GM12878 (cell line): ENCODE measurements around the gene KDELR1. TPM values are rescaled to one million over a fixed set of nuclear protein-coding genes. Genes with fewer than 3 reads are reported as not detected.

Experiments used
- ATAC-seq: fragments of 200-7000 bp; cut with Tn5 transposase; 3 replicates; pipeline ENCODE4 v1.9.1; 2020; ENCODE audit warnings: mild to moderate bottlenecking, moderate library complexity
- BruUV-seq: library from RNA; stranded (reverse); fragments of 400-500 nt; replicated peaks from 2 replicates; lab custom pipeline; 2021; lab: Mats Ljungman, UMichigan
- CTCF ChIA-PET: fragments of 300-600 bp; sonication (Branson Sonifier 250); formaldehyde crosslinking; extraction: SDS; loops from one replicate; lab custom pipeline; 2021; ENCODE audit warnings: inconsistent platforms; lab: Yijun Ruan, JAX
- POLR2A ChIA-PET: fragments of 350-600 bp; formaldehyde crosslinking; extraction: SDS; loops from one replicate; lab custom pipeline; 2021; ENCODE audit warnings: inconsistent platforms; lab: Charles Lee
- RAD21 ChIA-PET: fragments of 300-600 bp; sonication (Branson Sonifier 250); formaldehyde crosslinking; loops from one replicate; lab custom pipeline; 2023; ENCODE audit warnings: antibody characterized with exemption; ENCODE audit not compliant: unreplicated experiment; lab: Charles Lee
- SMC1A ChIA-PET: fragments of 300-600 bp; sonication (Branson Sonifier 250); formaldehyde crosslinking; loops from one replicate; lab custom pipeline; 2023; ENCODE audit not compliant: unreplicated experiment, uncharacterized antibody; lab: Charles Lee
- DNase-seq: peaks from one replicate; pipeline ENCODE4 v3.0.0-alpha.2; 2011; ENCODE audit warnings: low read depth, low spot score
- FAIRE-seq: peaks from 3 replicates; lab custom pipeline; 2011; peaks lifted over from hg19 to GRCh38; lab: Jason Lieb, UNC
- H2AFZ ChIP-seq: 2 replicates; pipeline ENCODE4 v1.6.0; 2011; ENCODE audit warnings: low read depth, low read length, control low read depth; ENCODE audit not compliant: control insufficient read depth
- H3K27ac ChIP-seq: 2 replicates; pipeline ENCODE4 v1.5.1; 2011; ENCODE audit warnings: control low read depth; ENCODE audit not compliant: control insufficient read depth, insufficient read depth
- H3K27me3 ChIP-seq, 2 experiments: replicated peaks in 1 of 2; 2 replicates each; pipeline versions ENCODE4 v1.6.0 to v1.6.1; 2011; ENCODE audit warnings: low read length in 1 of 2; ENCODE audit not compliant: control insufficient read depth in 2 of 2, insufficient read depth in 2 of 2
- H3K36me3 ChIP-seq, 2 experiments: 2 replicates each; pipeline ENCODE4 v1.5.1; 2011; ENCODE audit warnings: low read length in 1 of 2; ENCODE audit not compliant: control insufficient read depth in 2 of 2, insufficient read depth in 2 of 2
- H3K4me1 ChIP-seq: 2 replicates; pipeline ENCODE4 v1.6.1; 2011; ENCODE audit warnings: mild to moderate bottlenecking, low read length, moderate library complexity, mixed read lengths; ENCODE audit not compliant: control insufficient read depth, insufficient read depth
- H3K4me2 ChIP-seq: 2 replicates; pipeline ENCODE4 v1.6.0; 2011; ENCODE audit warnings: control low read depth; ENCODE audit not compliant: control insufficient read depth, insufficient read depth
- H3K4me3 ChIP-seq: fragments of 200-600 bp; sonication (generic); 2 replicates; pipeline ENCODE4 v1.5.1; 2016
- H3K79me2 ChIP-seq: 2 replicates; pipeline ENCODE4 v1.6.0; 2011; ENCODE audit warnings: low read length; ENCODE audit not compliant: control insufficient read depth, insufficient read depth
- H3K9ac ChIP-seq: 2 replicates; pipeline ENCODE4 v1.8.0; 2011; ENCODE audit warnings: low read length, control low read depth, mixed read lengths; ENCODE audit not compliant: control insufficient read depth, insufficient read depth
- H3K9me3 ChIP-seq: replicated peaks from 3 replicates; pipeline ENCODE4 v1.5.1; 2011; ENCODE audit warnings: mild to moderate bottlenecking, low read length; ENCODE audit not compliant: control insufficient read depth, insufficient read depth
- H4K20me1 ChIP-seq: 2 replicates; pipeline ENCODE4 v1.6.0; 2011; ENCODE audit not compliant: control insufficient read depth, insufficient read depth
- ESRRA ChIP-seq: IDR thresholded peaks from 2 replicates; pipeline ENCODE4 v1.6.1; 2012; ENCODE audit warnings: mild to moderate bottlenecking, low read length, improper control_type of control experiment
- FOXM1 ChIP-seq: IDR thresholded peaks from 2 replicates; pipeline ENCODE4 v1.6.1; 2012; ENCODE audit warnings: low read depth, mild to moderate bottlenecking, inconsistent platforms, low read length, moderate library complexity
- HCFC1 ChIP-seq: fragments of 150-350 bp; IDR thresholded peaks from 2 replicates; pipeline ENCODE4 v1.6.1; 2014; ENCODE audit warnings: low read length
- MTA2 ChIP-seq: fragments of 450-650 bp; IDR thresholded peaks from 2 replicates; pipeline ENCODE4 v1.6.1; 2016; ENCODE audit warnings: low read depth, mild to moderate bottlenecking, moderate library complexity
- NFIC ChIP-seq: IDR thresholded peaks from 2 replicates; pipeline ENCODE4 v1.6.1; 2012; ENCODE audit warnings: low read depth, mild to moderate bottlenecking, inconsistent platforms, low read length, moderate library complexity
- RELA ChIP-seq: fragments of 450-650 bp; IDR thresholded peaks from 2 replicates; pipeline ENCODE4 v1.8.0; 2014; ENCODE audit warnings: borderline replicate concordance; ENCODE audit not compliant: partially characterized antibody
- SIN3A ChIP-seq: IDR thresholded peaks from 2 replicates; pipeline ENCODE4 v1.6.1; 2012; ENCODE audit warnings: low read depth, low read length, improper control_type of control experiment
- STAT3 ChIP-seq: IDR thresholded peaks from 2 replicates; pipeline ENCODE4 v1.6.1; 2011; ENCODE audit warnings: low read depth, low read length, improper control_type of control experiment
- WGBS: methylation state at CpG from one replicate; pipeline ENCODE4 v1.1.6; 2016; ENCODE audit warnings: low lambda C conversion rate; ENCODE audit not compliant: insufficient replicate concordance, insufficient coverage; ENCODE audit errors: missing lambda C conversion rate; 5-methylcytosine and 5-hydroxymethylcytosine counted together
- in situ Hi-C: fragments of 300-500 bp; cut with MboI; formaldehyde crosslinking; loops from 9 replicates; pipeline ENCODE4 v1.14.3; 2018; ENCODE audit warnings: mixed read lengths
- intact Hi-C: fragments of 100-400 bp; cut with micrococcal nuclease; formaldehyde crosslinking; loops from one replicate; pipeline ENCODE4 v1.14.2; 2022; ENCODE audit not compliant: unreplicated experiment
- polyA plus RNA-seq, 11 experiments: library from polyadenylated mRNA; depleted of rRNA in 4 of 11; unstranded in 6 of 11; stranded (reverse) in 5 of 11; fragments of >200 nt; fragmentation: Nextera tagmentation in 4 of 11; fragmentation: Illumina TruSeq in 1 of 11; extraction: Ambion mirVana in 4 of 11; extraction: Trizol in 1 of 11; gene quantifications; 1 replicate in 1 of 11; 2 replicates in 10 of 11; pipeline versions ENCODE4 v1.2.1 to v1.2.3, GENCODE V29; 2011 to 2016; ENCODE audit warnings: inconsistent platforms in 2 of 11, missing spikeins in 2 of 11, low read depth in 1 of 11
- total RNA-seq, 4 experiments: library from RNA; depleted of rRNA in 3 of 4; stranded (reverse); fragments of >200 nt in 3 of 4; fragmentation: Illumina TruSeq in 1 of 4; extraction: Trizol in 1 of 4; gene quantifications; 2 replicates each; pipeline versions ENCODE4 v1.2.1 to v1.2.3, GENCODE V29; 2013 to 2021
- TF ChIP-seq, protein P1 (sequence below): IDR thresholded peaks from 2 replicates; pipeline ENCODE4 v1.6.1; 2012; ENCODE audit warnings: mild to moderate bottlenecking, low read depth, low read length
- TF ChIP-seq, protein P2 (sequence below): IDR thresholded peaks from 2 replicates; pipeline ENCODE4 v1.6.1; 2011; ENCODE audit warnings: low read depth, mild to moderate bottlenecking, low read length, moderate library complexity, borderline replicate concordance; ENCODE audit errors: extremely low read depth
- TF ChIP-seq, protein P3 (sequence below): IDR thresholded peaks from 2 replicates; pipeline ENCODE4 v1.6.1; 2011; ENCODE audit warnings: mild to moderate bottlenecking, low read depth, low read length, moderate library complexity; ENCODE audit not compliant: insufficient replicate concordance
- TF ChIP-seq, protein P4 (sequence below): fragments of 450-650 bp; IDR thresholded peaks from 2 replicates; pipeline ENCODE4 v1.6.1; 2016; ENCODE audit warnings: mild to moderate bottlenecking, moderate library complexity, borderline replicate concordance

The KDELR1 gene
- total and polyA plus RNA-seq, 10 of the 15 experiments (the other 5 are each of a cell fraction or from before 2014, with no cell fraction given) = 2.3 to 71.0 (median 45.2) TPM

- TF ChIP-seq, protein P1, sequence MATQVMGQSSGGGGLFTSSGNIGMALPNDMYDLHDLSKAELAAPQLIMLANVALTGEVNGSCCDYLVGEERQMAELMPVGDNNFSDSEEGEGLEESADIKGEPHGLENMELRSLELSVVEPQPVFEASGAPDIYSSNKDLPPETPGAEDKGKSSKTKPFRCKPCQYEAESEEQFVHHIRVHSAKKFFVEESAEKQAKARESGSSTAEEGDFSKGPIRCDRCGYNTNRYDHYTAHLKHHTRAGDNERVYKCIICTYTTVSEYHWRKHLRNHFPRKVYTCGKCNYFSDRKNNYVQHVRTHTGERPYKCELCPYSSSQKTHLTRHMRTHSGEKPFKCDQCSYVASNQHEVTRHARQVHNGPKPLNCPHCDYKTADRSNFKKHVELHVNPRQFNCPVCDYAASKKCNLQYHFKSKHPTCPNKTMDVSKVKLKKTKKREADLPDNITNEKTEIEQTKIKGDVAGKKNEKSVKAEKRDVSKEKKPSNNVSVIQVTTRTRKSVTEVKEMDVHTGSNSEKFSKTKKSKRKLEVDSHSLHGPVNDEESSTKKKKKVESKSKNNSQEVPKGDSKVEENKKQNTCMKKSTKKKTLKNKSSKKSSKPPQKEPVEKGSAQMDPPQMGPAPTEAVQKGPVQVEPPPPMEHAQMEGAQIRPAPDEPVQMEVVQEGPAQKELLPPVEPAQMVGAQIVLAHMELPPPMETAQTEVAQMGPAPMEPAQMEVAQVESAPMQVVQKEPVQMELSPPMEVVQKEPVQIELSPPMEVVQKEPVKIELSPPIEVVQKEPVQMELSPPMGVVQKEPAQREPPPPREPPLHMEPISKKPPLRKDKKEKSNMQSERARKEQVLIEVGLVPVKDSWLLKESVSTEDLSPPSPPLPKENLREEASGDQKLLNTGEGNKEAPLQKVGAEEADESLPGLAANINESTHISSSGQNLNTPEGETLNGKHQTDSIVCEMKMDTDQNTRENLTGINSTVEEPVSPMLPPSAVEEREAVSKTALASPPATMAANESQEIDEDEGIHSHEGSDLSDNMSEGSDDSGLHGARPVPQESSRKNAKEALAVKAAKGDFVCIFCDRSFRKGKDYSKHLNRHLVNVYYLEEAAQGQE = no peak
- TF ChIP-seq RELA (peak; percentile 16), MTA2 (no peak)
Observed at GRCh38 chr19:48390188-48391099, 907 bp downstream of the KDELR1 start (continued).

- Histone ChIP-seq H3K79me2 (peaks cover 19% of the 10 kb centered on the region), H4K20me1 (no peaks in the 10 kb centered on the region), H3K9me3 (no peaks in the 10 kb centered on the region), H3K4me1 (peaks cover 5% of the 10 kb centered on the region; the same call in 1 of the 2 replicates), H3K4me2 (no peak overlapping the region), H3K27me3 (no peaks in the 10 kb centered on the region), H3K27ac (no peak overlapping the region), H2AFZ (no peak overlapping the region), H3K9ac (no peak overlapping the region), H3K36me3 (peaks cover 10 to 28% of the 10 kb centered on the region in 2 experiments), H3K4me3 (no peak overlapping the region)
- in situ Hi-C loops (no loop called here), intact Hi-C loops (no loop called here)
- 100% methylated on average over 2 of the region's 3 CpGs for WGBS
- SMC1A ChIA-PET = no interaction called here
- DNase-seq = no peak
- no TSS peak for BruUV-seq
- no peak for ATAC-seq
- FAIRE-seq = no peak
- RAD21 ChIA-PET = no interaction called here
- CTCF ChIA-PET = no interaction called here
- POLR2A ChIA-PET = interaction anchor here (0.7 kb wide), 1 partner anchor 29 kb away, joined by 6 read pairs; no protein-coding TSS in a partner anchor
- TF ChIP-seq NFIC (no peak), STAT3 (no peak), SIN3A (no peak), FOXM1 (no peak), ESRRA (no peak), HCFC1 (no peak)
- TF ChIP-seq, protein P2, sequence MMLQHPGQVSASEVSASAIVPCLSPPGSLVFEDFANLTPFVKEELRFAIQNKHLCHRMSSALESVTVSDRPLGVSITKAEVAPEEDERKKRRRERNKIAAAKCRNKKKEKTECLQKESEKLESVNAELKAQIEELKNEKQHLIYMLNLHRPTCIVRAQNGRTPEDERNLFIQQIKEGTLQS = no peak
- TF ChIP-seq, protein P3, sequence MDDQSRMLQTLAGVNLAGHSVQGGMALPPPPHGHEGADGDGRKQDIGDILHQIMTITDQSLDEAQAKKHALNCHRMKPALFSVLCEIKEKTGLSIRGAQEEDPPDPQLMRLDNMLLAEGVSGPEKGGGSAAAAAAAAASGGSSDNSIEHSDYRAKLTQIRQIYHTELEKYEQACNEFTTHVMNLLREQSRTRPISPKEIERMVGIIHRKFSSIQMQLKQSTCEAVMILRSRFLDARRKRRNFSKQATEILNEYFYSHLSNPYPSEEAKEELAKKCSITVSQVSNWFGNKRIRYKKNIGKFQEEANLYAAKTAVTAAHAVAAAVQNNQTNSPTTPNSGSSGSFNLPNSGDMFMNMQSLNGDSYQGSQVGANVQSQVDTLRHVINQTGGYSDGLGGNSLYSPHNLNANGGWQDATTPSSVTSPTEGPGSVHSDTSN = no peak
- TF ChIP-seq, protein P4, sequence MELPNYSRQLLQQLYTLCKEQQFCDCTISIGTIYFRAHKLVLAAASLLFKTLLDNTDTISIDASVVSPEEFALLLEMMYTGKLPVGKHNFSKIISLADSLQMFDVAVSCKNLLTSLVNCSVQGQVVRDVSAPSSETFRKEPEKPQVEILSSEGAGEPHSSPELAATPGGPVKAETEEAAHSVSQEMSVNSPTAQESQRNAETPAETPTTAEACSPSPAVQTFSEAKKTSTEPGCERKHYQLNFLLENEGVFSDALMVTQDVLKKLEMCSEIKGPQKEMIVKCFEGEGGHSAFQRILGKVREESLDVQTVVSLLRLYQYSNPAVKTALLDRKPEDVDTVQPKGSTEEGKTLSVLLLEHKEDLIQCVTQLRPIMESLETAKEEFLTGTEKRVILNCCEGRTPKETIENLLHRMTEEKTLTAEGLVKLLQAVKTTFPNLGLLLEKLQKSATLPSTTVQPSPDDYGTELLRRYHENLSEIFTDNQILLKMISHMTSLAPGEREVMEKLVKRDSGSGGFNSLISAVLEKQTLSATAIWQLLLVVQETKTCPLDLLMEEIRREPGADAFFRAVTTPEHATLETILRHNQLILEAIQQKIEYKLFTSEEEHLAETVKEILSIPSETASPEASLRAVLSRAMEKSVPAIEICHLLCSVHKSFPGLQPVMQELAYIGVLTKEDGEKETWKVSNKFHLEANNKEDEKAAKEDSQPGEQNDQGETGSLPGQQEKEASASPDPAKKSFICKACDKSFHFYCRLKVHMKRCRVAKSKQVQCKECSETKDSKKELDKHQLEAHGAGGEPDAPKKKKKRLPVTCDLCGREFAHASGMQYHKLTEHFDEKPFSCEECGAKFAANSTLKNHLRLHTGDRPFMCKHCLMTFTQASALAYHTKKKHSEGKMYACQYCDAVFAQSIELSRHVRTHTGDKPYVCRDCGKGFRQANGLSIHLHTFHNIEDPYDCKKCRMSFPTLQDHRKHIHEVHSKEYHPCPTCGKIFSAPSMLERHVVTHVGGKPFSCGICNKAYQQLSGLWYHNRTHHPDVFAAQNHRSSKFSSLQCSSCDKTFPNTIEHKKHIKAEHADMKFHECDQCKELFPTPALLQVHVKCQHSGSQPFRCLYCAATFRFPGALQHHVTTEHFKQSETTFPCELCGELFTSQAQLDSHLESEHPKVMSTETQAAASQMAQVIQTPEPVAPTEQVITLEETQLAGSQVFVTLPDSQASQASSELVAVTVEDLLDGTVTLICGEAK = no peak
Observed at GRCh38 chr19:48386981-48387380, 4.4 kb downstream of the KDELR1 start.
